Measurements from ENCODE around the gene MRPL51.

MRPL51 gene

DNA sequence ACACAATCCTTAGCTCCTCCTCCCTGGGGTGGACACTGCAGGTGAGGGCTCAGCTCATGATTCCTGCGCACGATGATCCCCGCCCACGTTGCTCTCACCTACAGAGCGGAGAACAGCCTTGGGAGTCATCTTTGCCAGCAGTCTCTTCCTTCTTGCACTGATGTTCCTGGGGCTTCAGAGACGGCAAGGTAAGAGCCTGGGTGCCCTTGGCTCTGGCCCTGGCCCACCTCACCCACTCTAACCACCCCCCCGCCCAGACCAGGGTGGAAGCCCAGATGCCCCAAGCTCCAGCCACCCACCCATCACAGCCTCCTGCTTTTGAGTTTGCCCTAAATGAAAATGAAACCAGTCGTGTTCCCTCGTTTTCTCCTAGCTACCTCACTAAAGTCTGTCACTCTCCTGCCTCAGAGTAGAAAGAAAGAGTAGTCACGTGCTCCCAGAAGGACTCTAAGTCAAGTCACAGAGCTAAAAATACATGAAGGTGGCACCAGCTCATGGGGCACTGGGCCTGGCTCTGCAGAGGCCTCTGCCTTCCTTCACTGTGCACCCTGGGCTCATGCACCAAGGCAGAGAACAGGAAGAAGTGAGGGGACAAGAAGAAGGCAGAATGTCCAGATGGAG is 32.2 kb downstream of the MRPL51 start:
- TF ChIP-seq JUND (IDR thresholded peaks at IDR 0.05; ENCODE audit: low read depth): no peak
- no peak for DNase-seq (ENCODE audit: low read depth in 1 of 2, low spot score in 1 of 2)
- in situ Hi-C loops (cut with HindIII; ENCODE audit: low pct_unique_long_range_greater_than_20kb, low sequenced_read_pairs): no loop called here

DNA sequence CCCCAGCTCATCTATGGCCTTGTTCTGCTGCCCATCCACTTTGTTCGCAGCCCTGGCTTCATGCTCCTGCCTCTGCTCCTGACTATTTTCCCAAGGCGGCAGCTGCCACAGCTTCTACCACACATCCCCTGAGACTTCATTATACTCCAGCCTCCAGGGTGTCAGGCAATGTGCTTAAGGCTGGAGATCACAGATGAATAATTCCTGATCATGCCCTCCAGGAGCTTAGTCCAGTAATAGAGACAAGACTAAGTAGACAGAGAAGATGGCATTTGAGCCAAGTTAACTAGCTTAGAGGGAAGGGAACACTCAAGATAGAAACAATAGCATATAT is 34.1 kb downstream of the MRPL51 start:
- in situ Hi-C loops (cut with HindIII; ENCODE audit: low pct_unique_long_range_greater_than_20kb, low sequenced_read_pairs): no loop called here
- TF ChIP-seq JUND (IDR thresholded peaks at IDR 0.05; ENCODE audit: low read depth): no peak
- no peak for DNase-seq (ENCODE audit: low read depth in 1 of 2, low spot score in 1 of 2)

DNA sequence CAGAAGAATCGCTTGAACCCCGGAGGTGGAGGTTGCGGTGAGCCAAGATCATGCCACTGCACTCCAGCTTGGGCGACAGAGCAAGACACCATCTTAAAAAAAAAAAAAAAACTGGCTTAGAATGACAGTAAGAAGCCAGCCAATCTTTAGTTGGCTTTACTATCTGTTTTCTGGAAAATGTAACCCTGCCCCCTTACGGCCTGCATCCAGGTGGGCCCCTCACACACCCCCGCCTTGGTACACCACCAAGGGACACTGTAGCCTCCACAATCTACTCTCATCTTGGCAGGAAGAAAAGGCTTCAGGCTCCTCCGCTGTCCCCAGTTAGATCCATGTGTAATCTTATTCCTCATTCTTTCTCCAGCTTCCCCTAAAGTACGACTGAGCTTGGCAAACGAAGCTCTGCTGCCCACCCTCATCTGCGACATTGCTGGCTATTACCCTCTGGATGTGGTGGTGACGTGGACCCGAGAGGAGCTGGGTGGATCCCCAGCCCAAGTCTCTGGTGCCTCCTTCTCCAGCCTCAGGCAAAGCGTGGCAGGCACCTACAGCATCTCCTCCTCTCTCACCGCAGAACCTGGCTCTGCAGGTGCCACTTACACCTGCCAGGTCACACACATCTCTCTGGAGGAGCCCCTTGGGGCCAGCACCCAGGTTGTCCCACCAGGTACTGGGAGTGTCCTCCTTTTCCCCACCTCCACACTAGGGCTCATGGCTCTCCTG is 34.6 kb downstream of the MRPL51 start:
- TF ChIP-seq JUND (IDR thresholded peaks at IDR 0.05; ENCODE audit: low read depth): no peak
- DNase-seq (ENCODE audit: low read depth in 1 of 2, low spot score in 1 of 2): no peak
- in situ Hi-C loops (cut with HindIII; ENCODE audit: low pct_unique_long_range_greater_than_20kb, low sequenced_read_pairs): no loop called here

DNA sequence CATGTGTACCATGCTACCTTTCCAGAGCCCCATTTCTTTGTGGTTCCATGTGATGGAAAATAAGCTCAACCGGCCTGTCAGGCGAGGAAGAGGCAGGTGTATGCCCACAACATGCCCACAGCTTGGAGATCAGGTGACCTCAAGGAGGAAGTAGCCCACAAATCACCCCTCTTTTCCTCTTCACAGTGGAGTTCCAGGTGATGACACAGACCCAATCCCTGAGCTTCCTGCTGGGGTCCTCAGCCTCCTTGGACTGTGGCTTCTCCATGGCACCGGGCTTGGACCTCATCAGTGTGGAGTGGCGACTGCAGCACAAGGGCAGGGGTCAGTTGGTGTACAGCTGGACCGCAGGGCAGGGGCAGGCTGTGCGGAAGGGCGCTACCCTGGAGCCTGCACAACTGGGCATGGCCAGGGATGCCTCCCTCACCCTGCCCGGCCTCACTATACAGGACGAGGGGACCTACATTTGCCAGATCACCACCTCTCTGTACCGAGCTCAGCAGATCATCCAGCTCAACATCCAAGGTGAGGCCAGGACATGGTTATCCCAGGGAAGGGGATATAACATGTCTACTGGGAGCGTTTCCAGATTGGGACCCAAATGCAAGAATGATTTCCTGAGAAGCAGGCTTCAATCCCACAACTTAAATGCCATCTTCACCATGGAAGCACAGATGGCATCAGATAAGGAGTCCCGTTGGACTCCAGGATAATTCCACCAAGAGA is 35.7 kb downstream of the MRPL51 start:
- in situ Hi-C loops (cut with HindIII; ENCODE audit: low pct_unique_long_range_greater_than_20kb, low sequenced_read_pairs): no loop called here
- TF ChIP-seq JUND (IDR thresholded peaks at IDR 0.05; ENCODE audit: low read depth): no peak
- no peak for DNase-seq (ENCODE audit: low read depth in 1 of 2, low spot score in 1 of 2)

DNA sequence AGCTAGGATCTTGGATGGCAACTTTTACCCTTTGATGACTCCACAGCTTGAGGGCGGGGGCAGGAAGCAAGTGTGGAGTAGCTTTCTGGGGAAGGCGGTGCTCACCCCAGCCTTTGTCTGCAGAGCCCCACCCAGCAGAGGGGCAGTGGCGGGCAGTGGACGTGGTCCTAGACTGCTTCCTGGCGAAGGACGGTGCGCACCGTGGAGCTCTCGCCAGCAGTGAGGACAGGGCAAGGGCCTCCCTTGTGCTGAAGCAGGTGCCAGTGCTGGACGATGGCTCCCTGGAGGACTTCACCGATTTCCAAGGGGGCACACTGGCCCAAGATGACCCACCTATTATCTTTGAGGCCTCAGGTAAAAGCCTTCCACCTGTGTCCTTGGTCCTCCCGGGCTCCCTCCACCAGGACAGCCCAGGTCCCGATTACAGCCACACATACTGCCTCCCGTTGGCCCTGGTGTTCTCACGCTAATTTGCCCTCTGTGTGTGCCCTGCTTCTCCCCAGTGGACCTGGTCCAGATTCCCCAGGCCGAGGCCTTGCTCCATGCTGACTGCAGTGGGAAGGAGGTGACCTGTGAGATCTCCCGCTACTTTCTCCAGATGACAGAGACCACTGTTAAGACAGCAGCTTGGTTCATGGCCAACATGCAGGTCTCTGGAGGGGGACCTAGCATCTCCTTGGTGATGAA is 40.0 kb downstream of the MRPL51 start:
- DNase-seq (ENCODE audit: low read depth in 1 of 2, low spot score in 1 of 2): no peak
- no peak for TF ChIP-seq JUND (IDR thresholded peaks at IDR 0.05; ENCODE audit: low read depth)
- in situ Hi-C loops (cut with HindIII; ENCODE audit: low pct_unique_long_range_greater_than_20kb, low sequenced_read_pairs): no loop called here

DNA sequence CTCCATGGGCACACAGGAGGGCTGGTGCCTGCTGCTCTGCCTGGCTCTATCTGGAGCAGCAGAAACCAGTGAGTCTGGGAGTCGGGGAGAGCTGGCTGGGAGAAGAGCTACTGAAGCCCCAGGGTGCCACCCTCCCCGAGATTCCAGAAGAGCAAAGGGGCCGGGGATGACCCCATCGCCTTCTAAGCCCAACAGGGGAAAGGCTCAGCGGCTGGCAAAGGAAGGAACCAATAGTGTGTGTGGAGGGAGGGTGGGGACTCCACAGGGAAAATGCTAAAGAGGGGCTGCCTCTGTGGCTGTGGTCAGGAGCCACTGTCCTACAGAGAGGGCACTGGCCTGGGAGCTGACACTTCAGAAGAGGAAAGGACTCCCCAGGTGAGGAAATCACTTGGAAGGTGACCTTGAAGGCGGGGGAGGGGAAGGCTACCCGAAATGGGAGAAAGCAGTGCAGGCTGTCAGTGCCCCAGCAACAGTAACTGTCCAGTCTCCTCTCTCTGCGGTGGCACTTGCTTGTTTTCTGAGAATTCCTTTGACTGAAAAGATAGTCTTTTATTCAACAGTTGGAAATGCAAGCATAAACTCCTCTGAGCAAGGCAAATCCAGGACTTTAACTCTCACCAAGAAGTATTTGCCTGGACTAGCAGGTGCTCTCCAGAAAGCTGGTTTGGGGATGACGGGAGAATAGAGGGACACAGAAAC is 40.7 kb downstream of the MRPL51 start:
- no peak for DNase-seq (ENCODE audit: low read depth in 1 of 2, low spot score in 1 of 2)
- no peak for TF ChIP-seq JUND (IDR thresholded peaks at IDR 0.05; ENCODE audit: low read depth)
- in situ Hi-C loops (cut with HindIII; ENCODE audit: low pct_unique_long_range_greater_than_20kb, low sequenced_read_pairs): no loop called here

DNA sequence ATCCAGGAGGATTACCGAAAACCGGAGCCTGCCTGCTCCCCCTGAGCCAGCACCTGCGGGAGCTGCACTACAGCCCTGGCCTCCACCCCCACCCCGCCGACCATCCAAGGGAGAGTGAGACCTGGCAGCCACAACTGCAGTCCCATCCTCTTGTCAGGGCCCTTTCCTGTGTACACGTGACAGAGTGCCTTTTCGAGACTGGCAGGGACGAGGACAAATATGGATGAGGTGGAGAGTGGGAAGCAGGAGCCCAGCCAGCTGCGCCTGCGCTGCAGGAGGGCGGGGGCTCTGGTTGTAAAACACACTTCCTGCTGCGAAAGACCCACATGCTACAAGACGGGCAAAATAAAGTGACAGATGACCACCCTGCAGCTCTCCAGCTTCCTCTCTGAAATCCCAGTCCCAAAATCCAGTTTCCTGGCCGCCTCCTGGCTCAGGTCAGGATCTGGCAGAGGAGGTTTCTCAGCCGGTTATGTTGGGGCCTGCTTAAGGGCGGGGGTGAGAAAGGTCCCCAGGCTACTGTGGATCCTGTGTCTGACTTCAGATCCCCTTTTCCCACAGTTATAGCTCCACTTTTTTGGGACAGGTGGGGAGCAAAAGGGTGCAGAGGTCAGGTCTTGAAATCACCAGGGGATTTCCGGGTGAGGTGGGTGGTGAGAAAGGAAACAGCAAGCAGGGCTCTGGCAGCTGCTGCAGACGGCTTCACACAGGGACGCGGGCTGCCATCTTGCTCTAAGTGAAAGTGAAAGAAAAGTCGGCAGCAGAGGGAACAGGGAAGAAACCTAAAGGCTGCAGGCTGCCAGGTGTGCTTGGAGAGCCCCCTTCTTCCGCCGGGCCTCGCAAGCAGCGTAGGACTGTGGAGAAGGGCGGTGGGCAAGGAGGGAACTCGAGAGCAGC is 41.5 kb downstream of the MRPL51 start, which contains the start of gene TAPBPL:
TAPBPL (plus strand) TSS at position 695 of the 897 bp plus-strand sequence. CDS start 207 bp downstream, outside the sequence.
- peak; percentile 39 to 66 for DNase-seq (ENCODE audit: low read depth in 1 of 2, low spot score in 1 of 2)
- TF ChIP-seq JUND (IDR thresholded peaks at IDR 0.05; ENCODE audit: low read depth): no peak
- in situ Hi-C loops (cut with HindIII; ENCODE audit: low pct_unique_long_range_greater_than_20kb, low sequenced_read_pairs): no loop called here

DNA sequence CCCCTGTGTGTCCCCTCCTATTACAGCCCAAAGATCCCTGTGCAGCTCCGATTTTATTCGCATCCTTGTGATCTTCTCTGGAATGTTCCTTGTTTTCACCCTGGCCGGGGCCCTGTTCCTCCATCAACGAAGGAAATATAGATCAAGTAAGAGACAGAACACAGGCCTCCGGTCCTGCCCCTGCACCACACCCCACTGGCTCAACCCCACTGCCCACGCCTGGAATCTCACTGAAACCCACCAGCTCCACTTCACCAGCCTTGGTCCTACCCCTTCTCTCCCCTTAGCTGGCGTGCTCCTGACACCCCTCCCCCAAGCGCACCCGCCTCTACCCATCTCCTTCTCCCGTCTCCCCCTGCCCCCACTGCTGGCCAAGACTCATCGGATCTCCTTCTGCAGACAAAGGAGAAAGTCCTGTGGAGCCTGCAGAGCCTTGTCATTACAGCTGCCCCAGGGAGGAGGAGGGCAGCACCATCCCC is 42.2 kb downstream of the MRPL51 start:
- in situ Hi-C loops (cut with HindIII; ENCODE audit: low pct_unique_long_range_greater_than_20kb, low sequenced_read_pairs): no loop called here
- no peak for TF ChIP-seq JUND (IDR thresholded peaks at IDR 0.05; ENCODE audit: low read depth)
- no peak for DNase-seq (ENCODE audit: low read depth in 1 of 2, low spot score in 1 of 2)

DNA sequence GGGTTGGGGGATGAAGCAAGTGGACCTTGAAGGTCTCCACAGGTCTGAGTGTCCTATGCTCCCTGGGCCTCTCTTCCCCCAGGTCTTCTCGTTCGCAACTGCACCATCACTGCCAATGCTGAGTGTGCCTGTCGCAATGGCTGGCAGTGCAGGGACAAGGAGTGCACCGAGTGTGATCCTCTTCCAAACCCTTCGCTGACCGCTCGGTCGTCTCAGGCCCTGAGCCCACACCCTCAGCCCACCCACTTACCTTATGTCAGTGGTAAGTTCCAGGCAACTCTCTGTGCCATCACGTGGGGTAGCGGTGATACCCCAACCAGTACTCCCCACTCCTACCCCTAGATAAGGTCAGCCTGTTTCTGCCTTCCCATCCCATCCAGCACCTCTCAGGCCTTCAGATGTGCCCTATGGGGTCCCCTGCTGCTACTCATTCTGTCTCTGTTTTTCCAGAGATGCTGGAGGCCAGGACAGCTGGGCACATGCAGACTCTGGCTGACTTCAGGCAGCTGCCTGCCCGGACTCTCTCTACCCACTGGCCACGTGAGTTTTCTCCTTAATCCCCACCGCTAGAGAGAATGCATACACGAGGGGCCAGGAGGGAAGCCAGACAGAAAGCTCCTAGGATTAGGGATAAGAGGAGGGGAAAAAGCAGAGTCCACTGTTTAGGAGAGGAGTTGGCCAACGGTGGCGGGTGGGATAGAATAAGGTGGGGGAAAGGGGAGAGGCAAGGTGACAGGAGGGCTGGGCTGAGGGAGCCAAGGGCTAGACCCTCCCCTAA is 42.8 kb downstream of the MRPL51 start:
- no peak for TF ChIP-seq JUND (IDR thresholded peaks at IDR 0.05; ENCODE audit: low read depth)
- in situ Hi-C loops (cut with HindIII; ENCODE audit: low pct_unique_long_range_greater_than_20kb, low sequenced_read_pairs): no loop called here
- no peak for DNase-seq (ENCODE audit: low read depth in 1 of 2, low spot score in 1 of 2)

DNA sequence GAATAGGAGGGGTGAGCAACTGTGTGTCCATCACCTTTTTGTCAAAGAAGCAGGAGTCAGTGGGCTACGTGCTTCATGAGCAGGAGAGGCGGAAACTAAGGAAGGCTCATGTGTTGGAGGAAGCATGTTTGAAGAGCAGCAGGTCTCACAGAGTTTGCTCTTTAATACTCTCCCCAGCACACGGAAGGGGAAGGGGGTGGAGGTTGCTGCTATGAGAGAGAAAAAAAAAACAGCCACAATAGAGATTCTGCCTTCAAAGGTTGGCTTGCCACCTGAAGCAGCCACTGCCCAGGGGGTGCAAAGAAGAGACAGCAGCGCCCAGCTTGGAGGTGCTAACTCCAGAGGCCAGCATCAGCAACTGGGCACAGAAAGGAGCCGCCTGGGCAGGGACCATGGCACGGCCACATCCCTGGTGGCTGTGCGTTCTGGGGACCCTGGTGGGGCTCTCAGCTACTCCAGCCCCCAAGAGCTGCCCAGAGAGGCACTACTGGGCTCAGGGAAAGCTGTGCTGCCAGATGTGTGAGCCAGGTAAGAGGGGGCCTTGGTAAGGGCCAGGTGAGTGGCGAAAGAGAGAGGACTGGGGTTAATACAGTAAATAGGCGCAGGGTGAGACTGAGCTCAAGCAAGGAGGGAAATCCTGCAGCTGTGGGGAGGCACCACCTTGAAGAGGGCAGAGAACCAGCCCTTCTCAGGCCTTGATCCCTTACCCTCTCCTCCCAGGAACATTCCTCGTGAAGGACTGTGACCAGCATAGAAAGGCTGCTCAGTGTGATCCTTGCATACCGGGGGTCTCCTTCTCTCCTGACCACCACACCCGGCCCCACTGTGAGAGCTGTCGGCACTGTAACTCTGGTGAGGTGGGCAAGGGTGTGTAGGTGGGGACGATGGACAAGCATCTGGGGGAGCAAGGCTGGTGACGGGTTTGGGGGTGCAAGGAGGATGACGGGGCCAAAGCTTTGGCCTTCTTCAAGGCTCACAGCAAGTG is 48.1 kb downstream of the MRPL51 start, which contains the start of gene CD27:
CD27 (plus strand) TSS at position 252 of the 985 bp plus-strand sequence; CDS start at position 393, 141 bp downstream.
- no peak for DNase-seq (ENCODE audit: low read depth in 1 of 2, low spot score in 1 of 2)
- in situ Hi-C loops (cut with HindIII; ENCODE audit: low pct_unique_long_range_greater_than_20kb, low sequenced_read_pairs): no loop called here
- TF ChIP-seq JUND (IDR thresholded peaks at IDR 0.05; ENCODE audit: low read depth): no peak

Data from T47D (cell line).